ENCODE measurements around the gene IQSEC1.
A peak's percentile ranks its signal among the peaks of the same experiment; 100 is the strongest.

Gene IQSEC1

GRCh38 chr3:13030684-13031083, 42.5 kb downstream of the IQSEC1 start:
- no peak overlapping the region for H3K4me3 Mint-ChIP-seq

GRCh38 chr3:13028010-13028821, 45.0 kb downstream of the IQSEC1 start:
- ATAC-seq (no peak), DNase-seq (no peak)
- Mint-ChIP-seq H3K4me1 (peaks cover 36% of the 10 kb centered on the region), H3K4me3 (no peak overlapping the region), H3K36me3 (ENCODE audit: low read depth) (no peaks in the 10 kb centered on the region), H3K27me3 (no peaks in the 10 kb centered on the region), H3K9me3 (no peaks in the 10 kb centered on the region), H3K27ac (no peak overlapping the region)

More at GRCh38 chr3:13030684-13031083, 42.5 kb downstream of the IQSEC1 start:
- H3K27ac Mint-ChIP-seq, result no peak overlapping the region
- DNase-seq (no peak), ATAC-seq (no peak)
- H3K4me1 Mint-ChIP-seq, result peaks cover 15% of the 10 kb centered on the region
- no peaks in the 10 kb centered on the region for H3K9me3 Mint-ChIP-seq
- no peaks in the 10 kb centered on the region for H3K36me3 Mint-ChIP-seq (ENCODE audit: low read depth)
- H3K27me3 Mint-ChIP-seq, result no peaks in the 10 kb centered on the region

GRCh38 chr3:13027154-13027553, 46.1 kb downstream of the IQSEC1 start:
- ATAC-seq, result no peak
- Mint-ChIP-seq H3K27me3 (no peaks in the 10 kb centered on the region), H3K27ac (no peak overlapping the region), H3K9me3 (no peaks in the 10 kb centered on the region), H3K4me1 (peaks cover 39% of the 10 kb centered on the region), H3K4me3 (no peak overlapping the region), H3K36me3 (ENCODE audit: low read depth) (no peaks in the 10 kb centered on the region)
- no peak for DNase-seq

- Mint-ChIP-seq H3K27ac (no peak overlapping the region), H3K36me3 (ENCODE audit: low read depth) (no peaks in the 10 kb centered on the region), H3K9me3 (no peaks in the 10 kb centered on the region), H3K27me3 (no peaks in the 10 kb centered on the region), H3K4me3 (no peak overlapping the region), H3K4me1 (peaks cover 39% of the 10 kb centered on the region)
- DNase-seq (no peak), ATAC-seq (no peak)
Observed at GRCh38 chr3:13026534-13026933, 46.7 kb downstream of the IQSEC1 start.

DNA sequence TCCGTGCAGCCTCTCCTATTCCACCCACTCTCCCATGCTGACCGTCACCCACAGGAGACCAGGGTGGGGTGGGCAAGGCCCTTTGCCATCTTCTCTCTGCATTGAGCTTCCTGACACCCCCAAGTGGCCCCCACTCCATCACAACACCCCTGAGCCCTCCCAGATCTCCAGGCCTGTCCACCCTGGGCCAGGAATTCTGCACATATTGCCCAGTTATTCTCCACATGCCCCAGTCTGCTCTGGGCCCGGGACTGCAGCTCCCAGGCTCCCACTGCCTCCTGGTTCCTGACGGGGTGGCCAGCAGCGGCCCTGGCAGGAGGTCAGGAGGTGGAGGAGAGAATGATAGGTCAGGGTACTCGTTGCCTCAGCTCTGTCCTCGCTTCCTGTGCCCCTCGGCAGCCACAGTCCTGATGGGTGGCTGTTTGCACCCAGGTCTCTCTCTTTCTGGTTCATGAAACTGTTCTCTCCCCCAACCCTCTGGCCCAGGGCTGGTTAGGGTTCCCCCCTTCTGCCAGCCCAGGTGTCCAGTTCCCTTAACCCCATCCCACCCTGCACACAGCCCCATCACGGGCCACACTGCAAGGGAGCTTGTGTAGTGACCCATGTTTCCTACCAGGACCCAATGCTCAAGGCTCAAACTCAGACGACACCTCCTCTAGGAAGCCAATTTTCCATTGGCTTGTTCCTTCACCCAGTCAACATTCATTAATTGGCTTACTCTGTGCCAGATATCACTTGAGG, 47.3 kb downstream of the IQSEC1 start:
- ATAC-seq, result no peak
- Mint-ChIP-seq H3K36me3 (ENCODE audit: low read depth) (no peaks in the 10 kb centered on the region), H3K4me1 (peaks cover 35% of the 10 kb centered on the region), H3K4me3 (no peak overlapping the region), H3K27me3 (no peaks in the 10 kb centered on the region), H3K27ac (no peak overlapping the region), H3K9me3 (no peaks in the 10 kb centered on the region)
- no peak for DNase-seq

DNA sequence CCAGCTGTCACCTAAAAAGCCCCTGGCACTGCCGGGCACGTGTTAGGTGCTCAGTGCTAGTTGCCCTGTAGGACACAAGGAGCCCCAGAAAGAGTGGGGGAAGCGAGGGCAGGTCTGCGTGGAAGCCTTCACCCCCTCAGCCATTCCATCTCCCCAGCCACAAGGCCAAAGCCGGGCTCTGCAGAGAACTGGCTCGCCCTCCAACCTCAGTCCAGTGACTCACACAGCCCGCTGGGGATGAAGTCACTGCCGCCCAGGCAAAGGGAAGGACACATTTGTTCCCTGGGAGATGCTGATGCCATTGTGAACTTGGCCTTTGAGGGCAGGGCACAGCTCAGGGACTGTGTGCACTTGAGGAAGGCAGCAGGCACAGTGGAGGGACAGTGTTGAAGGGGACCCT, 48.1 kb downstream of the IQSEC1 start:
- peaks cover 35% of the 10 kb centered on the region for H3K4me1 Mint-ChIP-seq
- H3K27ac Mint-ChIP-seq, result no peak overlapping the region
- no peaks in the 10 kb centered on the region for H3K9me3 Mint-ChIP-seq
- H3K36me3 Mint-ChIP-seq (ENCODE audit: low read depth), result no peaks in the 10 kb centered on the region
- no peaks in the 10 kb centered on the region for H3K27me3 Mint-ChIP-seq
- no peak overlapping the region for H3K4me3 Mint-ChIP-seq
- DNase-seq (peak; percentile 44), ATAC-seq (peak; percentile 85)

DNA sequence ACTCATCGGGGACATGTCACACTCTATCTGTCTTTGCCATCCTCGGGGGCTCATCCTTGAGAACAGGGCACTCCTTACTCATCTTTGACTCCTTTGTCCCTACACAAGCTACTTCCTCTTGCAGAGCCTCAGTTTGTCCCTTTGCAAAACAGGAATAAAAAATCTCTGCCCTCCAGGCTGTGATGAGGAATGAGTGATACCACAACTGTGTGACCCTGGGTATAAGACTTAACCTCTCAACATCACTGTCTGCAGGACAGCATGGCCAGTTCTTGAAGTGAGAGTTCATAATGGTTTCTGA, 48.5 kb downstream of the IQSEC1 start:
- no peaks in the 10 kb centered on the region for H3K27me3 Mint-ChIP-seq
- no peaks in the 10 kb centered on the region for H3K36me3 Mint-ChIP-seq (ENCODE audit: low read depth)
- H3K27ac Mint-ChIP-seq, result no peak overlapping the region
- no peak for DNase-seq
- H3K9me3 Mint-ChIP-seq, result no peaks in the 10 kb centered on the region
- ATAC-seq, result no peak
- H3K4me1 Mint-ChIP-seq, result peaks cover 35% of the 10 kb centered on the region
- H3K4me3 Mint-ChIP-seq, result no peak overlapping the region

- Mint-ChIP-seq H3K4me1 (peaks cover 35% of the 10 kb centered on the region), H3K27me3 (no peaks in the 10 kb centered on the region), H3K9me3 (no peaks in the 10 kb centered on the region), H3K36me3 (ENCODE audit: low read depth) (no peaks in the 10 kb centered on the region), H3K27ac (no peak overlapping the region), H3K4me3 (no peak overlapping the region)
- DNase-seq, result no peak
- ATAC-seq, result no peak
Observed at GRCh38 chr3:13023971-13024764, 49.1 kb downstream of the IQSEC1 start.

- no peak overlapping the region for H3K4me3 Mint-ChIP-seq
- H3K4me1 Mint-ChIP-seq, result peaks cover 35% of the 10 kb centered on the region
- no peaks in the 10 kb centered on the region for H3K36me3 Mint-ChIP-seq (ENCODE audit: low read depth)
- no peaks in the 10 kb centered on the region for H3K27me3 Mint-ChIP-seq
- no peaks in the 10 kb centered on the region for H3K9me3 Mint-ChIP-seq
- no peak for DNase-seq
- ATAC-seq, result no peak
- no peak overlapping the region for H3K27ac Mint-ChIP-seq
Observed at GRCh38 chr3:13023235-13023970, 49.8 kb downstream of the IQSEC1 start.

GRCh38 chr3:13022348-13023234, 50.6 kb downstream of the IQSEC1 start:
- Mint-ChIP-seq H3K27me3 (no peaks in the 10 kb centered on the region), H3K4me3 (peak overlapping the region; percentile 80), H3K4me1 (peaks cover 42% of the 10 kb centered on the region), H3K36me3 (ENCODE audit: low read depth) (no peaks in the 10 kb centered on the region), H3K27ac (peak overlapping the region; percentile 64), H3K9me3 (no peaks in the 10 kb centered on the region)
- ATAC-seq (no peak), DNase-seq (no peak)

DNA sequence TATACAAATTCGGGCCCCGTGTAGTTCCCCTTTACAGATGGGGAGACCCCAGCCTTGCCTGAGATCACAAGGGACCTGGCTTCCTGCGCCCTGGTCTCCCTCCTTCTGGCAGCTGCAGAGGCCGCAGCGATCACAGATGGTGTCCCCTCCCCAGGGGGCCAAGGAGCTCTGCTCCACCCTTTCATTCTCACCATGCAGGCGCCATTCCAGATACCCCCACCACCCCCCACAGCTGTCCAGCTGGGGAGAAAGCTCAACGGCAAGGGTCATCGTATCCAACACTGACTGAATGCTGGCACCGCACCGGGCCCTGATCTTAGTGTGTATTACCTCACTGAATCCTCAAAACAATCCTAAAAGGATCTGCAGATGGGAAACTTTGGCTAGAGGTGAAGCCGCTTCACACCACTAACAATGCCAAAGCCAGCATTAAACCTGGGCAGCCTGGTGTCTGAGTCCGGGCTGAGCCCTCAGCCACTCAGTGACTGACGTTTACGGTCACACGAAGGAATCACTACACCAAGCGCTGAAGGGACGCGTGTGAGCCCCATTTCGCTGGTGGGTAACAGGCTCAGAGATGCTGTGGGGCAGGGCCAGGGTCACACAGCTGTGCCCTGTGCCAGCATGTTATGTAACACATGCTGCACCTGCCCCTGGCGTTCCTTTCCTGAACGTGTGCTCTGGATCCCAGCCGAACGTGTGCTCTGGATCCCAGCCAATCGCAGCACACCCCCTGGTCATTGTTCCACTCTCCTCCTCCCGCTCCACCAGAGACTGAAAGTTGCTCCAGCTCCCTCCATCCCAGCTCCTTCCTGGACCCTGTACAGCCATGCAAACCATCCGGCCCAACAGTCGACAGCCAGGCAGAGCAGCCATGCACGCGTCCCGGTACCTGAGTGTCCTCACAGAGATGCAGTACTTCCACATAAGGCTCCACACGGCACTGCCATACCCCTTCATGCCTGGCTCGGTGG, 51.8 kb downstream of the IQSEC1 start:
- Mint-ChIP-seq H3K4me1 (peaks cover 54% of the 10 kb centered on the region), H3K36me3 (ENCODE audit: low read depth) (no peaks in the 10 kb centered on the region), H3K27ac (no peak overlapping the region), H3K27me3 (no peaks in the 10 kb centered on the region), H3K4me3 (peak overlapping the region; percentile 80), H3K9me3 (no peaks in the 10 kb centered on the region)
- ATAC-seq (no peak), DNase-seq (no peak)

- Mint-ChIP-seq H3K4me1 (peaks cover 53% of the 10 kb centered on the region), H3K27ac (peak overlapping the region; percentile 50), H3K4me3 (peak overlapping the region; percentile 80), H3K9me3 (no peaks in the 10 kb centered on the region), H3K27me3 (no peaks in the 10 kb centered on the region), H3K36me3 (ENCODE audit: low read depth) (no peaks in the 10 kb centered on the region)
- no peak for ATAC-seq
- DNase-seq, result no peak
Observed at GRCh38 chr3:13020159-13020750, 53.0 kb downstream of the IQSEC1 start.
